Body of pancreas (tissue), 4 donors: ENCODE results near the gene MOGAT3. TPM values are rescaled to one million over a fixed set of nuclear protein-coding genes. Genes with fewer than 3 reads are reported as not detected.

ENCODE experiments used
- ATAC-seq: fragments of 150-250 bp; one replicate; pipeline ENCODE4 v1.9.1; 2016
- DNase-seq, 4 donors: peaks; one replicate each; pipeline ENCODE4 v3.0.0-alpha.2; 2019
- H3K27ac ChIP-seq, 4 donors: fragments of 200-600 bp; sonication (generic); 1 replicate in 3 of 4; 2 replicates in 1 of 4; pipeline versions ENCODE4 v1.5.1 to v1.6.1; 2016 to 2019; ENCODE audit warnings: mild to moderate bottlenecking in 1 of 4, mixed read lengths in 1 of 4, moderate library complexity in 1 of 4
- H3K27me3 ChIP-seq, 2 donors: fragments of 200-600 bp; sonication (generic); one replicate each; pipeline ENCODE4 v1.6.0; 2016; ENCODE audit warnings: mild to moderate bottlenecking in 1 of 2
- H3K36me3 ChIP-seq, 2 donors: fragments of 200-600 bp; sonication (generic); replicated peaks in 1 of 2; 2 replicates each; pipeline ENCODE4 v1.5.1; 2016; ENCODE audit warnings: low read depth in 2 of 2; ENCODE audit not compliant: insufficient read depth in 1 of 2
- H3K4me1 ChIP-seq: fragments of 200-600 bp; sonication (generic); one replicate; pipeline ENCODE4 v1.6.0; 2016
- H3K4me3 ChIP-seq, 2 donors: fragments of 200-600 bp; sonication (generic); 1 replicate in 1 of 2; 2 replicates in 1 of 2; pipeline ENCODE4 v1.5.1; 2016 to 2019
- H3K9me3 ChIP-seq, 3 donors: fragments of 200-600 bp; sonication (generic); 1 replicate in 2 of 3; 2 replicates in 1 of 3; pipeline ENCODE4 v1.5.1; 2016
- CTCF ChIP-seq, 7 experiments: fragments of 450-650 bp in 4 of 7; fragments of 200-600 bp in 3 of 7; sonication (generic) in 3 of 7; IDR thresholded peaks; one replicate each; pipeline ENCODE4 v1.5.1; 2016 to 2019; ENCODE audit warnings: antibody characterized with exemption in 7 of 7
- POLR2A ChIP-seq, 3 donors: fragments of 450-650 bp; IDR thresholded peaks; one replicate each; pipeline ENCODE4 v1.6.1; 2016; ENCODE audit warnings: antibody characterized with exemption in 3 of 3, mild to moderate bottlenecking in 2 of 3
- whole genome bisulfite sequencing, 2 donors: methylation state at CpG; one replicate each; pipeline ENCODE4 v1.1.5; 2017; 5-methylcytosine and 5-hydroxymethylcytosine counted together
- intact Hi-C: fragments of 100-400 bp; cut with DNase I; formaldehyde crosslinking; loops from one replicate; pipeline ENCODE4 v1.15.1; 2023
- total RNA-seq, 2 donors: library from RNA; depleted of rRNA; stranded (reverse); fragments of >200 nt; gene quantifications; one replicate each; pipeline ENCODE4 v1.1.0, GENCODE V29; 2016

MOGAT3 gene
- total RNA-seq, 2 donors from 2014 or later: not detected

- 76% methylated on average over 5 to 21 of the region's 21 CpGs for WGBS, 2 donors
- Histone ChIP-seq H3K9me3 (no peaks in the 10 kb centered on the region), H3K4me1 (peaks cover 10% of the 10 kb centered on the region), H3K36me3 (no peaks in the 10 kb centered on the region), H3K27me3 (peaks cover 0 to 16% of the 10 kb centered on the region in 2 donors), H3K4me3 (no peak overlapping the region), H3K27ac (no peak overlapping the region)
- no peak for DNase-seq
- TF ChIP-seq POLR2A (IDR thresholded peaks at IDR 0.05) (no peak), CTCF (IDR thresholded peaks at IDR 0.05) (no peak)
- intact Hi-C loops: no loop called here
- no peak for ATAC-seq
These were observed 2.8 kb downstream of the MOGAT3 start for GRCh38 chr7:101197991-101198390.

GRCh38 chr7:101195884-101196283 is 5.0 kb downstream of the MOGAT3 start:
- H3K36me3 ChIP-seq: no peaks in the 10 kb centered on the region
- no peak overlapping the region for H3K4me3 ChIP-seq
- H3K9me3 ChIP-seq: no peaks in the 10 kb centered on the region
- intact Hi-C loops: no loop called here
- H3K27me3 ChIP-seq: peaks cover 0 to under 1% of the 10 kb centered on the region in 2 donors
- ATAC-seq: no peak
- DNase-seq: no peak
- H3K4me1 ChIP-seq: peaks cover 6% of the 10 kb centered on the region
- 65 to 86% methylated on average over 10 to 14 of the region's 17 CpGs for WGBS, 2 donors
- TF ChIP-seq POLR2A (IDR thresholded peaks at IDR 0.05): no peak
- TF ChIP-seq CTCF (IDR thresholded peaks at IDR 0.05): no peak
- H3K27ac ChIP-seq: no peak overlapping the region

- Histone ChIP-seq H3K27ac (no peak overlapping the region), H3K27me3 (no peaks in the 10 kb centered on the region), H3K9me3 (no peaks in the 10 kb centered on the region), H3K36me3 (no peaks in the 10 kb centered on the region), H3K4me3 (no peak overlapping the region), H3K4me1 (peaks cover 6% of the 10 kb centered on the region)
- intact Hi-C loops: no loop called here
- DNase-seq (no peak), ATAC-seq (no peak)
- 70 to 71% methylated on average over 8 of the region's 8 CpGs for WGBS, 2 donors
- TF ChIP-seq POLR2A (IDR thresholded peaks at IDR 0.05) (no peak), CTCF (IDR thresholded peaks at IDR 0.05) (no peak)
These were observed 11.7 kb downstream of the MOGAT3 start for GRCh38 chr7:101189109-101189508.

- intact Hi-C loops: no loop called here
- H3K36me3 ChIP-seq: no peaks in the 10 kb centered on the region
- WGBS, 2 donors: 78 to 83% methylated on average over 4 of the region's 4 CpGs
- H3K4me1 ChIP-seq: no peaks in the 10 kb centered on the region
- H3K4me3 ChIP-seq: no peak overlapping the region
- H3K27me3 ChIP-seq: no peaks in the 10 kb centered on the region
- no peak for TF ChIP-seq POLR2A (IDR thresholded peaks at IDR 0.05)
- TF ChIP-seq CTCF (IDR thresholded peaks at IDR 0.05): no peak
- no peak for DNase-seq
- no peak overlapping the region for H3K27ac ChIP-seq
- H3K9me3 ChIP-seq: no peaks in the 10 kb centered on the region
- no peak for ATAC-seq
These were observed 13.9 kb downstream of the MOGAT3 start for GRCh38 chr7:101186844-101187428.

- H3K27me3 ChIP-seq: peaks cover 0 to 3% of the 10 kb centered on the region in 2 donors
- intact Hi-C loops: no loop called here
- TF ChIP-seq POLR2A (IDR thresholded peaks at IDR 0.05): no peak
- TF ChIP-seq CTCF (IDR thresholded peaks at IDR 0.05): no peak
These were observed 14.6 kb downstream of the MOGAT3 start for GRCh38 chr7:101186194-101186593.

More at GRCh38 chr7:101186194-101186593, 14.6 kb downstream of the MOGAT3 start:
- 38 to 52% methylated on average over 6 of the region's 6 CpGs for WGBS, 2 donors
- no peaks in the 10 kb centered on the region for H3K9me3 ChIP-seq
- no peak overlapping the region for H3K4me3 ChIP-seq
- H3K4me1 ChIP-seq: no peaks in the 10 kb centered on the region
- H3K27ac ChIP-seq: no peak overlapping the region
- DNase-seq: no peak
- no peaks in the 10 kb centered on the region for H3K36me3 ChIP-seq
- no peak for ATAC-seq
